Measurements from ENCODE around the gene GPR137. TPM values are rescaled to one million over a fixed set of nuclear protein-coding genes. Genes with fewer than 3 reads are reported as not detected.

GPR137 gene, protein sequence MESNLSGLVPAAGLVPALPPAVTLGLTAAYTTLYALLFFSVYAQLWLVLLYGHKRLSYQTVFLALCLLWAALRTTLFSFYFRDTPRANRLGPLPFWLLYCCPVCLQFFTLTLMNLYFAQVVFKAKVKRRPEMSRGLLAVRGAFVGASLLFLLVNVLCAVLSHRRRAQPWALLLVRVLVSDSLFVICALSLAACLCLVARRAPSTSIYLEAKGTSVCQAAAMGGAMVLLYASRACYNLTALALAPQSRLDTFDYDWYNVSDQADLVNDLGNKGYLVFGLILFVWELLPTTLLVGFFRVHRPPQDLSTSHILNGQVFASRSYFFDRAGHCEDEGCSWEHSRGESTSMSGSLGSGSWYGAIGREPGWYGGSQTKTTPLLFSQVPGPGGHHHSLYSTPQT
- 32.7 and 38.0 TPM in 2 replicates for total RNA-seq

DNA sequence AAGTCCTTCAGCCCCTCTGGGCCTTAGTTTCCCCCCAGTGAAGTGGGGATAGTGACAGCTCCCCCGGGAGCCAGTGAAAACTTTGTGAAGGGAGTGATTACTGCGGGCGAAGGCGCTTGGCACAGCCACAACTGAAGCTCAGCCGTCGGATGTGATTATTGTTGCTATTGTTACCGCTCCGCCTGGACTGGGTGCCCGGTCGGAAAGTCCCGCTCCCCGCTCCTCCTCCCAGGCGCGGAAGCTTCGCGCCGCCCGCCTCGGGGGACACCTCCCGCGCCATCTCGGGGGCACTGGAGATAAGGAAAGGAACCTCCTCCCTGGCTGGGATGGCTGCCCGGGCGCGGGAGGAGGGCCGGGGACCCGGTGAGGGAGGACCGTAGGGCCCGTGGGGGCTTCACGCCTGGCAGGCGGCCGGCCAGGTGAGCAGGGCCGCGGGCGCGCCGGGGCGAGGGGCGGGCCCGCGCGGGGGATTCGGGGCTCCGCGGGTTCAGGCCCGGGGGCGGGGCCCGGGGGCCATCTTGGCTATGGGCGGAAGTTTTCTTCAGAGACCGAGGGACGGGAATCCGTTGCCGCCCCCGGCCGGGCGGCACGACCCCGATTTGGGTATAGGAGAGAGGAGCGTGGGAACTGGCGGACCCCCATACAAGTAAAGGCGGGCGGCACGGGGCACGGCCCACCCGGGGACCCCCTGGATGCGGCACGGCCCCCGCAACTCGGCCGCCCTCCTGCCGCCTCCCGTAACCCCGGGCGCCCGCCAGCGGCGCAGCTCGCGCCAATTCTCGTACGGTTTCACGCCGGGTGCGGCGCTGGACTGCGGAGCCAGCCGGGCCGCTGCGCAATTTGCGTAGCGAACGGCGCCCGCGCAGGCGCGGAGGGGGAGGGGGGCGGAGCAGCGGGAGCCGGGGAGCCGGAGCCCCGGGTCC lies at the start of gene GPR137:
GPR137 (plus strand) TSS at position 887 of the 923 bp plus-strand sequence. CDS start 677 bp downstream, outside the sequence.
- no peaks in the 10 kb centered on the region for H3K9me3 Mint-ChIP-seq
- peaks cover 4% of the 10 kb centered on the region for H3K27me3 Mint-ChIP-seq (ENCODE audit: low read depth)
- H3K4me1 Mint-ChIP-seq (ENCODE audit: low read depth), result peaks cover 9% of the 10 kb centered on the region
- peaks cover 8% of the 10 kb centered on the region for H3K36me3 Mint-ChIP-seq (ENCODE audit: low read depth)
- peak; percentile 89 for DNase-seq (ENCODE audit: low spot score)
- peak within 1 kb of the TSS; percentile 93 for H3K27ac Mint-ChIP-seq
- H3K4me3 Mint-ChIP-seq (ENCODE audit: low read depth), result peak within 1 kb of the TSS; percentile 85
- intact Hi-C loops (cut with micrococcal nuclease), result loop anchor here (1.0 to 2.0 kb wide), 4 partner anchors 15 to 44 kb away; partner anchors contain the start of genes ESRRA, FKBP2 and TRMT112

DNA sequence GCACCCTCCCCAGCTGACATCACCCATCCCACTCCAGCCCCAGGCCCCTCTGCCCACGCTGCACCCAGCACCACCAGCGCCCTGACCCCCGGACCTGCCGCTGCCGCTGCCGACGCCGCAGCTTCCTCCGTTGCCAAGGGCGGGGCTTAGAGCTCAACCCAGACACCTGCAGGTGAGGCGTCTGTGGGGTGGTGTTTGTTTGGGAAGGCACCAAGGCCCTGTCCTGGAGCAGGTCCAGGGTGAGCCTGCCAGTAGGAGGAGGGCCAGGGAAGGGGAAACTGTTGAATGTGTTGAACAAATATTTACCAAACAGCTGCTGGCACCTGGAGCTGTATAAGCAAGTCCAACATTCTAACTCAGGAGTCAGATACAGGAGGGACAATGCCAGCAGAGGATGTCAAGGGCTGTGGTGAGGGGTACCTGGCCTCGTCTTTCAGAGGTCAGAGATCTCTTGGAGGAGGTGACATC lies 48.1 kb upstream of the GPR137 start:
- Mint-ChIP-seq H3K9me3 (no peaks in the 10 kb centered on the region), H3K4me3 (ENCODE audit: low read depth) (peak overlapping the region; percentile 13), H3K36me3 (ENCODE audit: low read depth) (peaks cover 36% of the 10 kb centered on the region), H3K27me3 (ENCODE audit: low read depth) (no peaks in the 10 kb centered on the region), H3K27ac (no peak overlapping the region), H3K4me1 (ENCODE audit: low read depth) (peaks cover 19% of the 10 kb centered on the region)
- DNase-seq (ENCODE audit: low spot score), result no peak
- intact Hi-C loops (cut with micrococcal nuclease), result no loop called here

GRCh38 chr11:64238076-64238475 lies 47.6 kb upstream of the GPR137 start:
- Mint-ChIP-seq H3K27ac (peak overlapping the region; percentile 42), H3K27me3 (ENCODE audit: low read depth) (no peaks in the 10 kb centered on the region), H3K9me3 (no peaks in the 10 kb centered on the region), H3K36me3 (ENCODE audit: low read depth) (peaks cover 37% of the 10 kb centered on the region), H3K4me3 (ENCODE audit: low read depth) (no peak overlapping the region), H3K4me1 (ENCODE audit: low read depth) (peaks cover 20% of the 10 kb centered on the region)
- DNase-seq (ENCODE audit: low spot score), result no peak
- intact Hi-C loops (cut with micrococcal nuclease), result no loop called here

DNA sequence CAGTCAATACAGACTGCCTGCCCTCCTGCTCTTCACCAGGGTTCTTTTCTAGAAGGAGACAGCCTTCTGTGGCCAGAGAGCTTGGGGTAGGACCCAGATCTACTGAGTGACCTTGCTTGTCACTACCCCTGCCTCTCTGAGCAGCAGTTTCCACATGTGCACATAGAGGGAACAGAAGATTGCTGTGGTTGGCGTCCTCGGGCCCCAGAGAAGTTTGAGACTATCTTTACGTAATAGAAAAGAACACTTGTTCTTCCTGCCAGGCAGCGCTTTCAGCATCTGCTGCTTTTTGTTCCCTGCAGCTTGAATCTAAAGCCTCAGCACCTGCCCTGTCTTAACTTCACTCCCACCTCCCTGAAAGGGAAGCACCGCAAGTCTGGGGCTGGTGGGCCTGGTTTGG lies 46.6 kb upstream of the GPR137 start:
- Mint-ChIP-seq H3K27ac (peak overlapping the region; percentile 35), H3K4me3 (ENCODE audit: low read depth) (no peak overlapping the region), H3K9me3 (no peaks in the 10 kb centered on the region)

DNA sequence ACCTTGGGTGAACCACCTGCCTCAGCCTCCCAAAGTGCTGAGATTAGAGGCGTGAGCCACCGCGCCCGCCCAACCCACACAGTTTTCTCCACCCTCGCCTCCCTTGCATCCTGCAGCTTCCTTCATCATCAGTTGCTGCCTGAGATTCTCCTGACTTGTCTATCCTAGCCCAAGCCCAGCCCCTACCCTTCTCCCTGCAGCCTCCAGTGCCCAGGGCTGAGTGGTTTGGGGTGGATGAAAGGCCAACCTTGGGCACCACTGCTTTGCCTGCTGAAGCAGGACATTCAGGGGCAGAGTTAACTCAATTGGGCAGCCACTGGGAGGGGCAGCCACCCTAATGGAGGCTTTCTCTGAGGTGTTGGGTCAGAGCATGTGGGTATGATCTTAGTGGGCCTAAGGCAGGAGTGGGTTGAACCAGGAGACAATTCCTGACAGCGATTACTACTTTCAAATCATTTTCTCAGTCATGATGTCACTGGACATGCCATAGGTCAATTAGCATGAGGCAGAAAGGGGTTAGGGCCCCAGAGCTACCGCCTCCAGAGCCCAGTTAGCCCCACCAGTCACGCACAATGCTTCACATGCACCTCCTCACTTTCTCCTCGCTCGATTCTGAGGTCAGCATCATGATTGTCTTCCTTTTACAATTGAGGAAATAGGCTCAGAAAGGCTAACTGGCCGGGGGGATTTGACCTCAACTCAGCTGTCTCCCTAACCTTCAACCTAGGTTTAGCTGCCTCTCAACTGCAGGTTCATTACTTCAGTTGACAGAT lies 45.8 kb upstream of the GPR137 start:
- Mint-ChIP-seq H3K36me3 (ENCODE audit: low read depth) (peaks cover 50% of the 10 kb centered on the region), H3K27ac (peak overlapping the region; percentile 93), H3K4me3 (ENCODE audit: low read depth) (peak overlapping the region; percentile 94), H3K9me3 (no peaks in the 10 kb centered on the region), H3K4me1 (ENCODE audit: low read depth) (peaks cover 25% of the 10 kb centered on the region), H3K27me3 (ENCODE audit: low read depth) (no peaks in the 10 kb centered on the region)
- no peak for DNase-seq (ENCODE audit: low spot score)
- intact Hi-C loops (cut with micrococcal nuclease), result loop anchor here (2.0 kb wide), 3 partner anchors 33 to 53 kb away; partner anchors contain the start of genes BAD, FERMT3, GPR137 and STIP1

More for the DNA sequence above, 46.6 kb upstream of the GPR137 start:
- peaks cover 46% of the 10 kb centered on the region for H3K36me3 Mint-ChIP-seq (ENCODE audit: low read depth)
- peaks cover 25% of the 10 kb centered on the region for H3K4me1 Mint-ChIP-seq (ENCODE audit: low read depth)
- no peak for DNase-seq (ENCODE audit: low spot score)
- no peaks in the 10 kb centered on the region for H3K27me3 Mint-ChIP-seq (ENCODE audit: low read depth)
- intact Hi-C loops (cut with micrococcal nuclease), result no loop called here

GRCh38 chr11:64240435-64241240 lies 45.0 kb upstream of the GPR137 start, which contains the start of gene FKBP2:
TSS of gene FKBP2 (plus strand) at chr11:64241095. CDS start at chr11:64242388, 1,293 bp downstream.
- no peaks in the 10 kb centered on the region for H3K27me3 Mint-ChIP-seq (ENCODE audit: low read depth)
- peaks cover 20% of the 10 kb centered on the region for H3K4me1 Mint-ChIP-seq (ENCODE audit: low read depth)
- H3K27ac Mint-ChIP-seq, result peak within 1 kb of the TSS; percentile 93
- no peaks in the 10 kb centered on the region for H3K9me3 Mint-ChIP-seq
- H3K36me3 Mint-ChIP-seq (ENCODE audit: low read depth), result peaks cover 45% of the 10 kb centered on the region
- peak; percentile 98 for DNase-seq (ENCODE audit: low spot score)
- H3K4me3 Mint-ChIP-seq (ENCODE audit: low read depth), result peak within 1 kb of the TSS; percentile 94
- intact Hi-C loops (cut with micrococcal nuclease), result loop anchor here (1.0 to 2.0 kb wide), 7 partner anchors 14 to 77 kb away; partner anchors contain the start of genes BAD, ESRRA, FERMT3 and GPR137

- Mint-ChIP-seq H3K36me3 (ENCODE audit: low read depth) (peaks cover 48% of the 10 kb centered on the region), H3K27ac (peak overlapping the region; percentile 93), H3K4me1 (ENCODE audit: low read depth) (peaks cover 20% of the 10 kb centered on the region), H3K4me3 (ENCODE audit: low read depth) (peak overlapping the region; percentile 94), H3K27me3 (ENCODE audit: low read depth) (no peaks in the 10 kb centered on the region), H3K9me3 (no peaks in the 10 kb centered on the region)
- peak; percentile 100 for DNase-seq (ENCODE audit: low spot score)
- intact Hi-C loops (cut with micrococcal nuclease), result loop anchor here (1.0 to 2.0 kb wide), 7 partner anchors 15 to 76 kb away; partner anchors contain the start of genes BAD, ESRRA, FERMT3 and GPR137
These were observed 44.5 kb upstream of the GPR137 start for GRCh38 chr11:64241241-64241490.

- H3K36me3 Mint-ChIP-seq (ENCODE audit: low read depth), result peaks cover 48% of the 10 kb centered on the region
- peak overlapping the region; percentile 93 for H3K27ac Mint-ChIP-seq
- H3K4me3 Mint-ChIP-seq (ENCODE audit: low read depth), result peak overlapping the region; percentile 94
- no peaks in the 10 kb centered on the region for H3K27me3 Mint-ChIP-seq (ENCODE audit: low read depth)
- no peak for DNase-seq (ENCODE audit: low spot score)
- peaks cover 20% of the 10 kb centered on the region for H3K4me1 Mint-ChIP-seq (ENCODE audit: low read depth)
- no peaks in the 10 kb centered on the region for H3K9me3 Mint-ChIP-seq
- intact Hi-C loops (cut with micrococcal nuclease), result loop anchor here (1.0 to 2.0 kb wide), 7 partner anchors 15 to 76 kb away; partner anchors contain the start of genes BAD, ESRRA, FERMT3 and GPR137
These were observed 43.9 kb upstream of the GPR137 start for GRCh38 chr11:64241491-64242374.

- no peak for DNase-seq (ENCODE audit: low spot score)
- Mint-ChIP-seq H3K9me3 (no peaks in the 10 kb centered on the region), H3K4me1 (ENCODE audit: low read depth) (peaks cover 28% of the 10 kb centered on the region), H3K4me3 (ENCODE audit: low read depth) (peak overlapping the region; percentile 56), H3K36me3 (ENCODE audit: low read depth) (peaks cover 33% of the 10 kb centered on the region), H3K27ac (peak overlapping the region; percentile 17), H3K27me3 (ENCODE audit: low read depth) (no peaks in the 10 kb centered on the region)
- intact Hi-C loops (cut with micrococcal nuclease), result no loop called here
These were observed 42.3 kb upstream of the GPR137 start for GRCh38 chr11:64243236-64243854.

- no peak for DNase-seq (ENCODE audit: low spot score)
- intact Hi-C loops (cut with micrococcal nuclease), result no loop called here
- Mint-ChIP-seq H3K27ac (peak overlapping the region; percentile 17), H3K27me3 (ENCODE audit: low read depth) (no peaks in the 10 kb centered on the region), H3K4me3 (ENCODE audit: low read depth) (peak overlapping the region; percentile 56), H3K36me3 (ENCODE audit: low read depth) (peaks cover 27% of the 10 kb centered on the region), H3K4me1 (ENCODE audit: low read depth) (peaks cover 28% of the 10 kb centered on the region), H3K9me3 (no peaks in the 10 kb centered on the region)
These were observed 41.5 kb upstream of the GPR137 start for GRCh38 chr11:64244107-64244506.

All from activated T-helper 2 cell treated with anti-CD3 and anti-CD28 coated beads, Interferon-gamma antibody, Interleukin-2, Interleukin-4, amounts not matched to agents 10 μg/mL and 5 μg/mL and 100 μg/mL, durations not matched to agents 14 hours and 24 hours and 36 hours (primary cell).